NCI-H1930 (cell line): ENCODE data around the gene CYTH1.

Experiments used
- DNase-seq, 2 experiments: peaks; one replicate each; lab custom pipeline; 2025; lab: John Stamatoyannopoulos, UW

The CYTH1 gene

GRCh38 chr17:78781893-78782304 is at the start of gene CYTH1:
TSS of gene CYTH1 (minus strand) at chr17:78782273. CDS start at chr17:78782223, 50 bp downstream.
- DNase-seq = no peak

GRCh38 chr17:78829477-78829876 is 47.4 kb upstream of the CYTH1 start:
- DNase-seq = no peak

- no peak for DNase-seq
These were observed 46.6 kb upstream of the CYTH1 start for GRCh38 chr17:78828470-78829185.

- DNase-seq = no peak
These were observed 44.9 kb upstream of the CYTH1 start for GRCh38 chr17:78826836-78827509.

- DNase-seq = no peak
These were observed 44.3 kb upstream of the CYTH1 start for GRCh38 chr17:78826421-78826820.

GRCh38 chr17:78825696-78826095 is 43.6 kb upstream of the CYTH1 start:
- DNase-seq = no peak

GRCh38 chr17:78824240-78824639 is 42.2 kb upstream of the CYTH1 start:
- no peak for DNase-seq

GRCh38 chr17:78823282-78824046 is 41.4 kb upstream of the CYTH1 start:
- no peak for DNase-seq

GRCh38 chr17:78822552-78822951 is 40.5 kb upstream of the CYTH1 start:
- no peak for DNase-seq

GRCh38 chr17:78821961-78822360 is 39.9 kb upstream of the CYTH1 start:
- DNase-seq = no peak

- DNase-seq = no peak
These were observed 38.8 kb upstream of the CYTH1 start for GRCh38 chr17:78820841-78821240.

- DNase-seq = no peak
These were observed 38.0 kb upstream of the CYTH1 start for GRCh38 chr17:78819806-78820792.

- DNase-seq = no peak
These were observed 37.3 kb upstream of the CYTH1 start for GRCh38 chr17:78819402-78819801.

- DNase-seq = no peak
These were observed 36.9 kb upstream of the CYTH1 start for GRCh38 chr17:78818932-78819331.

- DNase-seq = no peak
These were observed 36.2 kb upstream of the CYTH1 start for GRCh38 chr17:78818152-78818846.

- DNase-seq = no peak
These were observed 35.0 kb upstream of the CYTH1 start for GRCh38 chr17:78817123-78817522.

- DNase-seq = no peak
These were observed 33.6 kb upstream of the CYTH1 start for GRCh38 chr17:78815696-78816095.

GRCh38 chr17:78812855-78813254 is 30.8 kb upstream of the CYTH1 start:
- no peak for DNase-seq

GRCh38 chr17:78808163-78808562 is 26.1 kb upstream of the CYTH1 start:
- DNase-seq = no peak

- DNase-seq = no peak
These were observed 24.4 kb upstream of the CYTH1 start for GRCh38 chr17:78806451-78806850.

- no peak for DNase-seq
These were observed 23.2 kb upstream of the CYTH1 start for GRCh38 chr17:78805301-78805700.
